HG03060 (cell line): ENCODE data around the gene EPGN.

Source experiments
- ATAC-seq: cut with Tn5 transposase; IDR thresholded peaks from one replicate; pipeline ENCODE4 v1.9.1; 2021; ENCODE audit warnings: low read depth, moderate number of reproducible peaks; ENCODE audit not compliant: unreplicated experiment

EPGN gene

GRCh38 chr4:74308215-74308614 lies at the start of gene EPGN:
EPGN (plus strand) TSS chr4:74308470; CDS start chr4:74308534, 64 bp downstream.
- ATAC-seq = no peak

GRCh38 chr4:74258963-74259362 lies 49.3 kb upstream of the EPGN start:
- no peak for ATAC-seq

- no peak for ATAC-seq
Observed at GRCh38 chr4:74260036-74260435, 48.2 kb upstream of the EPGN start.

- no peak for ATAC-seq
Observed at GRCh38 chr4:74262522-74262921, 45.7 kb upstream of the EPGN start.

- no peak for ATAC-seq
Observed at GRCh38 chr4:74263551-74263950, 44.7 kb upstream of the EPGN start.

DNA sequence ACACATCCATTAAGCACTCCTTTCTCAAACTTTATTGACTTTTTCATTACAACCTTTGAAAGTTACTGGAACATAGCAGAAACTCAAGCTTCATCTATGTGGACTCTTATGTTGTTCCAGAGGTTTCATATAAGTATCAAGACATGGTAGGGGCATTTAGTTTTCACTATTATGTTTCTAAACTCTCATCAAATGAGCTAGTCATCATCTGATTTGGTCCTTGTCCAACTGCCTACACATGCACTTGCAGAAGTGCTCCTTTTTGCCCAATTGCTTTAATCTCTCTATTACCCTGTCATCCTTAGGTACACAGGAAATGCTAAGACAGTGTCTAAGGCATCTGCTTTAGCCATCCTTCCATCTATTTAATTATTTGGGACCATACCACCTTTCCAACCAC lies 42.2 kb upstream of the EPGN start:
- no peak for ATAC-seq

DNA sequence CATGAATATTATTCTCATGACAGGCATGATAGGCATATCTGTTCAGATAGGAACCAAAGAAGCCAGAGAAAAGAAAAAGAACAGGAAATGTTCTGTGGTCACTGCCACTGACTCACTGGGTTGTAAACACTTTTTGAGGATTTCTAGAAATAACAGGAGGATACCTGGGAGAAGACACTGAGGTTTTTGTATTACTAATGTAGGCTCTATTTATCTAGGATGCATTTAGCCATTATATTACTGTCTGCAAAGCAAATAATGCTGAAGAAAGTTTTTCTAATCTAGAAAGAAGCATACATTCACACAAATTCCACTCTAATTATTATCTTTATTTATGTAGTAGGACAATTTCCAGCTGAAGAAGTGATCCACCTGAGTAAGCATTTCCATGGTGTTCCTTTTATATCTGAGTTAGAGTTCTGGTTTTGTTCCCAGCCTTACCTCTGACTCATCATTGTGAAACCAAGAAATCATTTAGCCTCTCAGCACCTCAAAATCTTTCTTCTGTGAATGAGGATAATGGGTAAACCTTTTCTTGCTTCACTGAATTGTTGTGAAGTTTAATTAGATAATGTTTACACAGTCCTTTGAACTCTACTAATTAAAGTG lies 40.2 kb upstream of the EPGN start:
- ATAC-seq = no peak

- no peak for ATAC-seq
Observed at GRCh38 chr4:74268643-74269042, 39.6 kb upstream of the EPGN start.

DNA sequence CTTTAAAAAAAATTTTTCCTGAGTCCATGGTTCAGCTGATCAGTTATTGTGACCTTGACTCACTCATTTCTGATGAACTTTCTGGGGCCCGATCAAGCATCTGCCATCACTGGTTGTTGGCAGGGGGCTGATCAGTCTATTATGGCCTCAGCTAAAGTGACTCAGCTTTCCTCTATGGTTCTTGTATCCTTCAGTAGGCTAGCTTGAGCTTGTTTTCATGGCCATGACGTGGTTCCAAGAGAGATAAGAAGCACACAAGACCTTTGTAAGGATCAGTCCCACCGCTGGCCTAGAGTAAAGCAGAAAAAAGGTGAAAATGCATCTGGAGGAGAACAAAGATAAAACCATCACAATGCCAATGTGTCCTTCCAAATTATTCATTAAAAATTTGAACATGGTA lies 29.8 kb upstream of the EPGN start:
- ATAC-seq = no peak

DNA sequence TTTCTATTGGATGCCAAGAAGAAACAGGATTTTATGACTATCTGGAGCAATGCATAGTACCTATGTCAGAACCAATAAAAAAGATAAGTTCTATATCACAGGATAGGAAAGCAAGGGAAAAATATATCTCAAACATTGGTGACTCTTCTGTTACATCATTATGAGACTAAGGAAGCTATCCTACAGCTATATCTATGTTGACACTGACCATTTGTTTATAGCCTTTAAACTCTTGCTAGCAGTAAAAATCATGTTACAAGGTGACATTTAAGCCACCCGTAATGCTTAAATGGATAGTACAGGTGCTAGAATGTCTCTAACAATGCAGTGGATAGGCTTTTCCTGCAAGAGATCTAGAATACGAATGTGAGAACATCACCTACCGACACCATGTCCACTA lies 28.6 kb upstream of the EPGN start:
- ATAC-seq = no peak

GRCh38 chr4:74282926-74283325 lies 25.3 kb upstream of the EPGN start:
- ATAC-seq = no peak

DNA sequence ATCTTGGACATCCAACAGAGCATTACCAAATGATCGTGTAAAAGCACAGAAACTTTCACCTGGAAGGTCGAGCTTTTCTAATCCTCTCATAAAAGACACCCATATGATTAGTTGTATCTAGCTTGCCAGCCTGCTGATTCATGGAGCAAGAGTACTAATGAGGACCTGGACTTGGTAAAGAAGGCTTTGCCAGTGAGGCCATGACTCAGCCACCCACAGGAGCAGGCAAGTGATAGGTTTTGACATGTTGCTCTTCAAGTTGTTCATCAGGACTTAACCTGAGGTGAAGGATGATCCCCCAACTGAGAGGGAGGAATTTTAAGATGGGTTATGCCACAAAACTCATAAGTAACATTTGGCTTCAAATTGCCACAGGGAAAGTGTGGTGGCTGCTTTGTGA lies 24.7 kb upstream of the EPGN start:
- ATAC-seq = no peak

DNA sequence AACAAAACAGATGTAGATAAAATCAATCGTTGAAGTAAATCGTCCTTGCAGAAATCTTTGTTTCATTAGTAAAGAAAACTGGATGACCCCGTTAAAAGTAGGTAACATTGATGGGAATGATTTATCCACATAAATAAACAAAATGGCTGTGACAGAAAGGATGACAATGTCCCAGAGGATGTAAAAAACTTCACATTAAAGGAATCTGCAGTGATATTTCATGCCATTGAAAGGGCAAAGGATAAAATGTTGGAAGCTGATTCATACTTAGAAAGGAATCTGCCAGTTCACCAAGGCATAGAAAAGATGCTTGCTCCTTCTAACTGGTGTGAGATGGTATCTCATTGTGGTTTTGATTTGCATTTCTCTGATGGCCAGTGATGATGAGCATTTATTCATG lies 24.2 kb upstream of the EPGN start:
- ATAC-seq = no peak

DNA sequence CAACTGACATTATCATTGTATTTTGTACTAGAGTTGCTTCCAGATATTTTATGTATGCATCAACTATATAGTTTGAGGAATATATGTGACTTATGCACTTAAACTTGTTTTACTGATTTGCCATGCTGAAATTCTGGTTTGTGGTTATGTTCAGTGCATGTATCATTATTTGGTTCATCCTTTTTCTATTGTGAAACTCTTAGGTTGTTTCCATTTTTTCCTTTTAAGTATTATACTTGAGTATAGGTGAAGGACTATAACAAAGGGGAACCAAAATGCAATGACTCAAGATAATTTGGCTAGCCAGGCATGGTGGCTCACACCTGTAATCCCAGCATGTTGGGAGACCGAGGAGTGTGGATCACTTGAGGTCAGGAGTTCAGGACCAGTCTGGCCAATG lies 21.1 kb upstream of the EPGN start:
- ATAC-seq = no peak

DNA sequence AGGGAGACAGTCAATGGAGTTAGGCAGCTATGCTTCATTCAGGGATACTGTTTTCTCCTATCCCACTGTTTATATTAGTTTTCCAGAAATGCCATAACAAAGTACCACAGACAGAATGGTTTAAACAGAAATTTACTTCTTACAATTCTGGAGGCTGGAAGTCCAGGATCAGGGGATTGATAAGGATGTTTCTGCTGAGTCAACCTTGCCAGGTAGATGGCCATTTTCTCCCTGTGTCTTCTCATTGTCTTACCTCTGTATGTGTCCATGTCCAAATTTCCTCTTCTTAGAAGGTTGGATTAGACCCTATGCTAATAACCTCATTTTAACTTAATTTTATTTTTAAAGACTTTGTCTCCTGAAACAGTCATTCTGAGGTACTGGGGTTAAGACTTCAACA lies 20.5 kb upstream of the EPGN start:
- no peak for ATAC-seq

- ATAC-seq = no peak
Observed at GRCh38 chr4:74291471-74291870, 16.8 kb upstream of the EPGN start.

DNA sequence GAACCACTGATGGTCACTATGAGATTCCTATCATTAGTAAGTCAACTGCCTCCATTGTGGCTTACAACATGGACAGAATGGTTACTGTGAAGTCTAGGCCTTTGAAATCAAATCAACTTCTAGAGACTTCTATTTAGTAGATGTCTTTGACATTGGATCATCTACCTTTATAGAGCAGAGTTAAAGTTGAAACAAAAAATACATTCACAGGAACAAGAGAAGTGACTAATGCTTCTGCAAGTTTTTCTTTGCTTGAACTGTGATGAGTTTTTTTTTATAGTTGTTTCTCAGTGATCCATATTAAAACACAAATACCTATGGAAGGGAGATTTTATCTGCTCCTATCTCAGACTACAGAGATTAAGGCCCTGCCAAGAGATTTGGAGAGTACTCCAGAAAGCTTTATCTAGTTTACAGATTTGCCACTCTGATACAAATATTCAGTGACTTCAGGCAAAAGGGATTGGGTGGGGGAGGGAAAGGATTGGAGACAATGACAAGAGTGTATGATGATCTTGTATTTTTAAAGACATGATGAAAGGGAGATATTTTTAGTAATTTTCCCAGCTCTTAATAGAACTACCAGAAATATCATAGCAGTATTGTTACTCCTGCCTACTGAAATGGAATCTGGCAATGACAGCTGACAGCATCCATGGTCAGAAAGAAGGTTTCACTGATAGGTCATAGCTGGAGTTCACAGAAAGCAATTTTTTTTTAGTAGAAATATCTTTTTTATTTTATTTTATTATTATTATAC lies 16.0 kb upstream of the EPGN start:
- no peak for ATAC-seq

DNA sequence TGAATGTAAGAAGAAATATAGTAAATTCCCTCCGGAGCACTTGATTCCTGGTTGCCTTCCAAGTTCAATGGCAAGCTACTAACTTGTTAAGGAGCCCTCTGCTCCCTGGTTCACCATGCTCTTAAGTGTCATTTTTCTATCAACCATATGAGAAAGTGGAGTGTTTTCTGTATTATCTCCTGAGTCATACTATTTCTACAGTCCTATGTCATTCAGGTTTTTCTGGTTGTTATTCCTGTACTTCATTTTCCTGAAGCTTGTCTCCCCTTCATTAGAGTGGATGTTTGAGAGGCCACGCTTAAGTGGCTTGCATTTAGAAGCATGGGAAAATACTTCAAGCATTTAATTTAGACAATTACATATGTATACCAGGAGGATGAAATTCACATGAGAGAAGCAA lies 14.7 kb upstream of the EPGN start:
- ATAC-seq = no peak

GRCh38 chr4:74294681-74295080 lies 13.6 kb upstream of the EPGN start:
- no peak for ATAC-seq

GRCh38 chr4:74297539-74297938 lies 10.7 kb upstream of the EPGN start:
- no peak for ATAC-seq

DNA sequence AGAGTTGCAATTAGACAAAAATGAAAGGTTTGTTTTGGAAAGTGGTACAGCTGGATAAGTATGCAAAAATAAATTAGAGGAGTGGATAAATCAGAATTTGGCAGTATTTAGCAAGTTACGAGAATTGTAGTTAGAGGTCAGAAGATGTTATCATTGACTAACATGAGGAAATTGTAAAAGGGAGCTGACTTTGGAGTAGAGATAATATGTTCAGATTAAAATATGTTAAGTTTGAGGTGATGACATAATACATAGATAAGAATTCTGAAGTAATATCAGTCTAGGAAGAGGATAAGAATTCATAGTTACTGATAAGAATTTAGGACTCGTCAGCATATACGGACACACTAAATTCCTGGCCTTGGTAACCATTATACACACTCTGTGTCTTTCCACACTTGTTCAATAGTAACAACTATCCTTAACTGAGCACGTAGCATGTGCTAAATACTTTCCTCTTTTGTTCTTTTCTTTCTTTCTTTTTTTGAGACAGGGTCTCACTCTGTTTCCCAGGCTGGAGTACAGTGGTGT lies 4.1 kb upstream of the EPGN start:
- no peak for ATAC-seq

- ATAC-seq = no peak
Observed at GRCh38 chr4:74305000-74305399, 3.3 kb upstream of the EPGN start.
